Heart left ventricle (tissue), 13 donors: Measurements from ENCODE around the gene ZNF75A.

Experiments used
- POLR2A ChIP-seq, 2 donors: fragments of 450-650 bp; IDR thresholded peaks; one replicate each; pipeline ENCODE4 v1.6.1; 2017; ENCODE audit warnings: antibody characterized with exemption in 2 of 2, mild to moderate bottlenecking in 2 of 2, moderate library complexity in 2 of 2
- TF ChIP-seq, protein P1 (sequence below), 12 donors: fragments of 200-600 bp; sonication (generic) in 4 of 12; IDR thresholded peaks; one replicate each; pipeline versions ENCODE4 v1.5.0 to v1.8.0; 2018 to 2022; ENCODE audit warnings: antibody characterized with exemption in 12 of 12, mild to moderate bottlenecking in 5 of 12
- donor health status: ischemic (EF 13 %, LVEDD 7.1; RV severe dilation, severe dysfunction).
- donor health status: DM: no; HTN: yes; CAD: no.
- donor health status: DM: no; HTN: no; CAD: no.
- donor health status: ischemic (EF 25% LVEDD 6.9; RV normal size, moderate dysfunction).
- donor health status: ischemic (EF 25% LVEDD 5.7; RV mildly dilated, moderate dysfunction).
- donor health status: ischemic (EF 35%, LVEDD 5.7; RV mildly dilated, moderate dysfunction).
- donor health status: nonischemic (EF 11% LVEDD 7.7; RV severe dilation, severe dysfunction).
- donor health status: DM: yes; HTN: yes; CAD: no.
- donor health status: PGD.
- donor health status: ischemic (EF 29% LVEDD 5.4; RV normal size, mild dysfunction).
- donor health status: nonischemic (EF 23%, LVEDD 6.1; RV moderate dilation, normal function).

DNA sequence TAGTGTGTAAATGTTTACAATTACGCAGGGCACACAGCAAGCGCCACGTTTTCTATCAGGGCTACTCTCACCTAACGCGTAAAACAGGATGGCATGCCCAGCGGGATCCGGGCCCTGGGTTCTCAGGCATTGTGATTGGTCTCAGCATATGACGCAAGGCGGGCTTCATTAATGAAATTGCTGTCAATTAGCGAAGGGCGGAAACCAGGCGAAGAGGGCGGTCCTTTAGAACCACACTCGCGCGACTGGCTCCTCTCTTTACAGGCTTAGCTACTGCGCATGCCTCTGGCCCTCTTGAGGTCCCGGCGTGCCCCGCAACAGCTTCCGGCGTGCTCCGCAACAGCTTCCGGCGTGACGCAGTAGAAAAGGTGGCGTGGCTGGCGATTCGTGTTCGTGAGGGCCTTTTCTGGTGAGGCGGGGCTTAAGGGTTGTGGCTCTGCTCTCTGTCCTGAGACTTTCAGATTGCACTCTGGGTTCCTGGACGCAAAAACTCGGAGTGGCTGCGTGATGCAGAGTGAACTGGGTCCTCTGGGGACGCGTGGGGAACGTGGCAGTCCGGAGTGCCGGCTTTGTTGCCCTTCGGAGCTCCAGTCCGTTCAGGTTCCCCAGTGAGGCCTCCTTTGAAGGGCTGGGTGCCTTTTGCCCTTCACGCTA, 59.6 kb downstream of the ZNF75A start:
- TF ChIP-seq, protein P1, sequence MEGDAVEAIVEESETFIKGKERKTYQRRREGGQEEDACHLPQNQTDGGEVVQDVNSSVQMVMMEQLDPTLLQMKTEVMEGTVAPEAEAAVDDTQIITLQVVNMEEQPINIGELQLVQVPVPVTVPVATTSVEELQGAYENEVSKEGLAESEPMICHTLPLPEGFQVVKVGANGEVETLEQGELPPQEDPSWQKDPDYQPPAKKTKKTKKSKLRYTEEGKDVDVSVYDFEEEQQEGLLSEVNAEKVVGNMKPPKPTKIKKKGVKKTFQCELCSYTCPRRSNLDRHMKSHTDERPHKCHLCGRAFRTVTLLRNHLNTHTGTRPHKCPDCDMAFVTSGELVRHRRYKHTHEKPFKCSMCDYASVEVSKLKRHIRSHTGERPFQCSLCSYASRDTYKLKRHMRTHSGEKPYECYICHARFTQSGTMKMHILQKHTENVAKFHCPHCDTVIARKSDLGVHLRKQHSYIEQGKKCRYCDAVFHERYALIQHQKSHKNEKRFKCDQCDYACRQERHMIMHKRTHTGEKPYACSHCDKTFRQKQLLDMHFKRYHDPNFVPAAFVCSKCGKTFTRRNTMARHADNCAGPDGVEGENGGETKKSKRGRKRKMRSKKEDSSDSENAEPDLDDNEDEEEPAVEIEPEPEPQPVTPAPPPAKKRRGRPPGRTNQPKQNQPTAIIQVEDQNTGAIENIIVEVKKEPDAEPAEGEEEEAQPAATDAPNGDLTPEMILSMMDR (IDR thresholded peaks at IDR 0.05): no peak
- peak in 1 of 2 donors; percentile 41 for TF ChIP-seq POLR2A (IDR thresholded peaks at IDR 0.05)
